GM19043 (cell line): ENCODE results near the gene KIF21A.
"Not testable (repeated sequence)": the region's sequence is repeated elsewhere in the genome, so short reads cannot be mapped to it uniquely, and the experiment has no call there.

Source experiments
- ATAC-seq: cut with Tn5 transposase; IDR thresholded peaks from one replicate; pipeline ENCODE4 v1.9.1; 2021; ENCODE audit warnings: low read depth; ENCODE audit not compliant: unreplicated experiment

The KIF21A gene, protein sequence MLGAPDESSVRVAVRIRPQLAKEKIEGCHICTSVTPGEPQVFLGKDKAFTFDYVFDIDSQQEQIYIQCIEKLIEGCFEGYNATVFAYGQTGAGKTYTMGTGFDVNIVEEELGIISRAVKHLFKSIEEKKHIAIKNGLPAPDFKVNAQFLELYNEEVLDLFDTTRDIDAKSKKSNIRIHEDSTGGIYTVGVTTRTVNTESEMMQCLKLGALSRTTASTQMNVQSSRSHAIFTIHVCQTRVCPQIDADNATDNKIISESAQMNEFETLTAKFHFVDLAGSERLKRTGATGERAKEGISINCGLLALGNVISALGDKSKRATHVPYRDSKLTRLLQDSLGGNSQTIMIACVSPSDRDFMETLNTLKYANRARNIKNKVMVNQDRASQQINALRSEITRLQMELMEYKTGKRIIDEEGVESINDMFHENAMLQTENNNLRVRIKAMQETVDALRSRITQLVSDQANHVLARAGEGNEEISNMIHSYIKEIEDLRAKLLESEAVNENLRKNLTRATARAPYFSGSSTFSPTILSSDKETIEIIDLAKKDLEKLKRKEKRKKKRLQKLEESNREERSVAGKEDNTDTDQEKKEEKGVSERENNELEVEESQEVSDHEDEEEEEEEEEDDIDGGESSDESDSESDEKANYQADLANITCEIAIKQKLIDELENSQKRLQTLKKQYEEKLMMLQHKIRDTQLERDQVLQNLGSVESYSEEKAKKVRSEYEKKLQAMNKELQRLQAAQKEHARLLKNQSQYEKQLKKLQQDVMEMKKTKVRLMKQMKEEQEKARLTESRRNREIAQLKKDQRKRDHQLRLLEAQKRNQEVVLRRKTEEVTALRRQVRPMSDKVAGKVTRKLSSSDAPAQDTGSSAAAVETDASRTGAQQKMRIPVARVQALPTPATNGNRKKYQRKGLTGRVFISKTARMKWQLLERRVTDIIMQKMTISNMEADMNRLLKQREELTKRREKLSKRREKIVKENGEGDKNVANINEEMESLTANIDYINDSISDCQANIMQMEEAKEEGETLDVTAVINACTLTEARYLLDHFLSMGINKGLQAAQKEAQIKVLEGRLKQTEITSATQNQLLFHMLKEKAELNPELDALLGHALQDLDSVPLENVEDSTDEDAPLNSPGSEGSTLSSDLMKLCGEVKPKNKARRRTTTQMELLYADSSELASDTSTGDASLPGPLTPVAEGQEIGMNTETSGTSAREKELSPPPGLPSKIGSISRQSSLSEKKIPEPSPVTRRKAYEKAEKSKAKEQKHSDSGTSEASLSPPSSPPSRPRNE (N-terminal part only)

DNA sequence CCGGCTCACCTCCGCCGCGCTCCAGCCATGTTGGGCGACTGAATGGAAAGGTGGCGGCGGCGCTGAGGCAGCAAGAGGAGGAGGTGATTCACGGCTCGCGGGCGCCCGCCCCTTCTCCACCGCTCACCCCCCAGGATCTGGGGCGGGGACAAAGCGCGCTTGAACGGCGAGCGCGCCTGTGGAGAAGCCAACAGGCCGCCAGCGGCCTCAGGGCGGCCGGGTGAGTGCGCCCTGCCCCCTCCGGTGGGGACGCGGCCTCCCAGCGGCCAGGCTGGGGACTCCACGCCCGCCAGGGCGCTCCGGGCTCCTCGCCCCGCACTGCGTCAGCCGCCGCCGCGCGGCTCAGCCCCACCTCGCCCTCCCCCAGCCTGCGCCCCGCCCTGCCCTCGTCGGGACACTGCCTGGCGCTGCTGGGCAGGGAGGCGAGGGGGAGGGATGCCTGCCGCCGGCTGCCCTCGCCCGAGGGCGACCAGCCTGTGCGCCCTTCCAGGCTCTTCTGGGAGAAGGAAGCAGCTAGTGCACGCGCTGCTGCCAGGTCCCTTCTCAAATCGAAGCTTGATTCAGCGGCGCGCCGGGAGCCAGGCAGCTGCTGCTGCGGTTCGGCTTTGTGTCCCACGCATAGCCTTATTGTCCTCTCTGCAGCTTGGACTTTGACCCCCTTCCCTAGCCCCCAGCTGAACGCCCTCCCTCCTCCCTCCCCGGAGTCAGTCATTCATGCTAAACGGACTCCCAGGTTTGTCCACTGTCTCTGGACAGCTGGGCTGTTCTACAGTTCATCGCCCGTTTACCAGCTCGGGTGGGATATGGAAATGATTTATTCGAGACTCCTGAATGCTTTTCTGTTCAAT lies at the start of gene KIF21A:
TSS of gene KIF21A (minus strand) at position 40 of the 848 bp plus-strand sequence. CDS start 150 bp downstream, outside the sequence.
- ATAC-seq = peak; percentile 88

DNA sequence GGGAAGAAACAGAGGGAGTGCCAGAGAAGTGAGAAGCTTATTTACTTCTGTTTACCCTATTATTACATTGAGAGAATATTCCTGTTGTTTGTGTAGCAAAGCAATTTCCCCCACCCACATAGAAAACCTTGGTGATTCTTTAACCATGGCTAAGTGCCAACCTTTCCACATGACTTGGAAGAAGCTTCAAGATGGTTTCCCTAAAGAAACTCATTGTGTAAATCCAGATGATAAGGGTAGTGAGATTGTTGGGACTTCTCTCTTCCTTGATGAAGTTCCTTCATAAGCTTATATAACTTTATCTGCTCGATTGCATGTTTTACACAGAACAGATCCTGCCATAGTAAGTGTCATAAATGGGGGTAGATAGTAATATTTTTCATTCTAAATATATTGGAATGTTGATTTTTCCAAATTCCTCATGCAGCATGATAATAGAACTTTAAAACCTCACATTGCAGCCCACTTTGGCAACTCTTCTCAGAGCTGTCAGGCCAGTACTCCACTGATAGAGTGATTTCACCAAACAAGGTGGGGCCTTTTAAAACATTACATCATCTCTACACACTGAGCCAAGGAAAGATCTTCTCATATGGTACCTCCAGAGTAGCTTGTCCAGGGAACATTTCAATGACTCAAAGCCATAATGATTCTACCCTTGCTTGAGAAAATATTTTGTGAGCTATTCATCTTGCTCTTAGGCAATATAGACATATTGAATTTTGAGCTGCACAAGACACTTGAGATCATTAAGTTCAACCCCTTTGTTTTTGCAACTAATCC lies 47.8 kb upstream of the KIF21A start:
- no peak for ATAC-seq

DNA sequence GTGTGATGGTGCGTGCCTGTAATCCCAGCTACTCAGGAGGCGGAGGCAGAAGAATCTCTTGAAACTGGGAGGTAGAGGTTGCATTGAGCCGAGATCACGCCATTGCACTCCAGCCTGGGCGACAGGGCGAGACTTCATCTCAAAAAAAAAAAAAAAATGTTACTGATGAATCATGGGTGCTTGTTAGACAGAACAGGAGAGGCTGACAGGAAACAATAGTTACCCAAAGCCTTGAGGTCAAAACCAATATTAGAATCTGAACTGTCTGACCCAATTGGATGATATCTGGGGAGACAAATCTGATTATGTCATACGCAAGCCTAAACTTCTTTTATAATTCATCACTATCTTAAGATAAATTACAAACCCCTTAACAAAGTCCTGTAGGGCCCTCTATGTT lies 40.7 kb upstream of the KIF21A start:
- ATAC-seq = no peak

DNA sequence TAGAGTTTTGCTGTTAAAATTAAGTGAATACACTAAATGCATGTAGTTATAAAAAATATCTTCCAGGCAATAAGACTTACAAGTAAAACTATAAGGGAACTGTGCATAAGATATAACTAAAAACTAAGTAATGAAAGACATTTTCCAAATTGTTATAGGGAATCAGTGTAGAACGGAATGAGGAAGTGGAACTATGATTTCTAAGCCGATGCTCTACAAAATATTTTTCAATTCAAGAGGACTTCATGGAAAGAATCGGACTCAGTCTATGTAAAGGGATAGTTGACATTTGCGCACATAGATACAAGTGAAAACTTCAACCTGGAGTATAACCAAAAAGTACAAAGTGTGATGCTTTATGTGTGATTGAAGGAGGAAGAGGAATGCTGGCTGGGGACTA lies 40.1 kb upstream of the KIF21A start:
- ATAC-seq = no peak

DNA sequence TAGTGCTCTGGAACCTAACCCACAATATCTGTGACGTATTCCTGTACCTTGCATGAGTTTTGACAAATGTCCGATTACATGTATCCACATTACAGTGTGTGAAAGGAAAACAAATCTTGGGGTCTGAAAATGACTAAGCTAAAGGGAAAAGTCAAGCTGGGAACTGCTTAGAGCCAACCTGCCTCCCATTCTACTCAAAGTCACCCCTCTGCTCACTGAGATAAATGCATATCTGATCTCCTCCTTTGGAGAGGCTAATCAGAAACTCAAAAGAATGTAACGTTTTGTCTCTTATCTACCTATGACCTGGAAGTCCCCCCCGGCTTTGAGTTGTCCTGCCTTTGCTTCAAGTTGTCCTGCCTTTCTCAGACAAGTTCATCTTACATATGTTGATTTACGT lies 34.0 kb upstream of the KIF21A start:
- no peak for ATAC-seq

DNA sequence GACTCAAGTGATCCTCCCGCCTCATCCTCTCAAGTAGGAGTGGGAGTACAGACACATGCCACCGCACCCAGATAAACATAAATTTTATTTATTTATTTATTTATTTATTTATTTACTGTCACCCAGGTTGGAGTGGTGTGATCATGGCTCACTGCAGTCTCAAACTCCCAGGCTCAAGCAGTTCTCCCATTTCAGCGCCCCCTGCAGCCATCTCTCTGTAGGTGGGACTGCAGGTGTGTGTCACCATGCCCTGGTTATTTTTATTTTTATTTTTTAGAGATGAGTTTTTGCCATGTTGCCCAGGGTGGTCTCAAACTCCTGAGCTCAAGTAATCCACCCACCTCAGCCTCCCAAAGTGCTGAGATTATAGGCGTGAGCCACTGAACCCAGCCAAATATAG lies 33.2 kb upstream of the KIF21A start:
- no peak for ATAC-seq

DNA sequence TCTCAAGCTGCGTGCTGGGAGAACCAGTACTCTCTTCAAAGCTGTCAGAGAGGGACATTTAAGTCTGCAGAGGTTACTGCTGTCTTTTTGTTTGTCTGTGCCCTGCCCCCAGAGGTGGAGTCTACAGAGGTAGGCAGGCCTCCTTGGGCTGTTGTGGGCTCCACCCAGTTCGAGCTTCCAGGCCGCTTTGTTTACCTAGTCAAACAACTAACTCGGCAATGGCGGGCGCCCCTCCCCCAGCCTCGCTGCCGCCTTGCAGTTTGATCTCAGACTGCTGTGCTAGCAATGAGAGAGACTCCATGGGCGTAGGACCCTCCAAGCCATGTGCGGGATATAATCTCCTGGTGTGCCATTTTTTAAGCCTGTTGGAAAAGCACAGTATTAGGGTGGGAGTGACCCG lies 32.2 kb upstream of the KIF21A start:
- not testable (repeated sequence) for ATAC-seq

DNA sequence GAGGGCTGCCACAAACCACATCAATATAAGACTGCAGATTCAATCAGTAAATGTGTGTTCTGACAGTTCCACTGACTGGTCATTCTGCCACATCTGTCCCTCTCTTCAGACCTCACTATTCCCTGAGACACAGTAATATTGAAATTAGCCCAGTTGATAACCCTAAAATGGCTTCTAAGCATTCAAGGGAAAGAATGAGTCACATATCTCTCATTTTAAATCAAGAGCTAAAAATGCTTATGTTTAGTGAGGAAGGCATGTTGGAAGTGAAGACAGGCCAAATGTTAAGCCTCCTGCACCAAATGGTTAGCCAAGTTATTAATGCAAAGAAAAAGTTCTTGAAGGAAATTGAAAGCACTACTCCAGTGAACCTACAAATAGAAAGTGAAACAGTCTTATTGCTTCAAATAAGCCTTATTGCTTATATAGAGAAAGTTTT lies 24.5 kb upstream of the KIF21A start:
- ATAC-seq = peak; percentile 72

DNA sequence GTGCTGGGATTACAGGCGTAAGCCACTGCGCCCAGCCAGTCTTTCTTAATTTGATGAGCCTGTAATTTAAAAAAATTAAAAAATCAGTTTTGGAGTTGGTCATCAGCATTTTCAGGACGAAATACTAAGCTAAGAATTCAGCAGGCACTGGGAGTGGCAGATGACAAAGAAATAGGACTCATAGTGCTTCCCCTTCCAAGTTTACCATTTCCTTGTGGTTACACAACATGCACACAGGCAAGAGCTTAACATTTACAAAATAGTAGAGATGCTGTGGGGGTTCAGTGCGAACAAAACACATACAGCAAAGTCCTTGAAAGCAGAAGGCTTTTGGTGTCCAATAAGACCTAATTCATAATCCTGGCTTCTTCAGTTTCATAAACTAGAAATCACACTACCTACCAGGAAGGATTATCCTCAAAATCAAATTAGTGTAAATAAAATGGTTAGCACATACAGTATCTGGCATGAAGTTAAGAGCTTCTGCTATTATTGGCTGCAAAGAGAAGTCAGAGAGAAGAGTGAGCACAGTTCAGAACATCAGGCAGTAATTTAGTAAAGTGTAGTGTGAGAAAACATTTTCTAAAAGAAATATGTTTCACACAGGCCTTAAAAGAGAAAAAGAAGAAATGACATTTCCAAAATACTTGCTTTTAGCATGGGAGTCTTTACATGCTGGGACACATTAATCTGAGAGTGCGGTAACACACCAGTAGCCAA lies 22.2 kb upstream of the KIF21A start:
- no peak for ATAC-seq

DNA sequence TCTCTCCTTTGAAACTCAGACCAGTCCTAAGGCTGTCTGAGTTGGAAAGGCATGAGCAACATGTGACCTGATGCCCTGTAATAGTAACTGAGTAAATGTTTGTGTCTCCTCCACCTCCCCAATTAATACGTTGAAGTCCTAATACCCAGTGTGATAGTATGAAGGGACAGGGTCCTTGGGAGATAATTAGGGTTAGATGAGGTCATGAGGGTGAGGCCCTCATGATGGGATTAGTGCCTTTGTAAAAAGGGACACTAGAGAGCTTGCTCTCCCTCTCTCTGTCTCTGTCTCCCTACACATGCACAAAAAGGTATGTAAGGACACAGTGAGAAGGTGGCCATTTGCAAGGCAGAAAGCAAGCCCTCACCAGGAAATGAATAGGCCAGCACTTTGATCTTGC lies 18.1 kb upstream of the KIF21A start:
- no peak for ATAC-seq

DNA sequence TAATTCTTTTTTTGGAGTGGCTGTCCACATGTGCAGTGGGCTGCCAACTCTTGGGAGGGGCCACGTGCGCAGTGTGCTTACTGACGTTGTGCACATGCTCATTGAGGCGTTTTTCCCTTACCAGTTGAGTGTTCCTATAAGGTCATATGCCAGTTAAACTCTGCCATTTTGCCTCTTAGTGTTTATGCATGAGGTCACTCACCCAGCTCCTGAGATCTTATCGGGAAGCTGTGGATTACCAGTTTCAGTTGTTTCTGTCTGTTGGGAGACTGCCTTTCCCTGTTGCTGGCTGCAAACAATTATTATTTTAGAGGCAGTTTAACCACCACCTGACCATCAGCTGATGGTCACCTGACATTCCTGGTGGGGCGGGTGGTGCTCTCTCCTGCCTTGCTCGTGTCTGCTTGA lies 16.1 kb upstream of the KIF21A start:
- ATAC-seq = no peak

DNA sequence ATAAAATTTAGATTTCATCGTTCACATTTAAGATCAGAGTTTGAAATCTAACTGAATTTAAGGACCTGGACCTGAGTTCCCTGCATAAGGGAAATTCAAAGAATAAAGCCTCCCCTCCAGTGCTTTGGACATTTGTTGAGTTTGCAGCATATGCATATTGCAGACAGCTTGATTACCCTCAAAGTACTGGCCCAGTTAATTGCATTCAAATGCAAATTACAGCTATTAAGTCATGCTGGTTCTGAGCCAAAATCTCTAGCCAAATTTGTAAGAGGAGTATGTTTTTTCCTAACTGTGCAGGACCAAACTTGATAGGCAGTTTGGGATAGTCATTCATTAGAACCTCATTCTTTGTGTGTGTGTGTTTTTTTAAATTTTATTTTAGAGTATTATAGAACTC lies 9.1 kb upstream of the KIF21A start:
- ATAC-seq = no peak

DNA sequence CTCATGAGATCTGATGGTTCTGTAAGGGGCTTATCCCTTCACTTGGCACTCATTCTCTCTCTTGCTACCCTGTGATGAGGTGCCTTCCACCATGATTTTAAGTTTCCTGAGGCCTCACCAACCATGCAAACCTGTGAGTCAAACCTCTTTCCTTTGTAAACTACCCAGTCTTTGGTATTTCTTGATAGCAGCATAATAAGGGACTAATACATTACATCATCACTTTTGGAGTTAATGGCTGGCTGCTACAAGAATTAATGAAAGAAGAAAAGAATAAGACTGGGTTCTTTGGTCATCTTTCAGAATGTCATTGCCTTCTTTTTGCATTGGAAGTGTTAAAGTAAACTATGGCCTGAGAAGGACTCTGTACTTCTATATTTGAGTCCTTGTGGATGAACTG lies 5.1 kb upstream of the KIF21A start:
- no peak for ATAC-seq

DNA sequence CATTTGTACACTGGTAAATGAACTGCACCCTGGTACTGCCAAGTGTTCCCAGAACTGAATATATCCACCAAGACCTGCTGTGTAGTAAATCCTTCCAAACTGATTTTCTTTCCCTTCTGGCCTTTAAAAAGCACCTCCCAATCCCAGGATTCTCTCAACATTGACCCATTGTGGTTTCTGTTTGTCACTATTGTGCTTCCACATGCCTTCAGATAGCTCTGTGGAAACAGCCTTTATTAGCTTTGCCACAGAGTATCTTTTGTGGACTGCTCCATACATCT lies 949 bp upstream of the KIF21A start:
- ATAC-seq = no peak

DNA sequence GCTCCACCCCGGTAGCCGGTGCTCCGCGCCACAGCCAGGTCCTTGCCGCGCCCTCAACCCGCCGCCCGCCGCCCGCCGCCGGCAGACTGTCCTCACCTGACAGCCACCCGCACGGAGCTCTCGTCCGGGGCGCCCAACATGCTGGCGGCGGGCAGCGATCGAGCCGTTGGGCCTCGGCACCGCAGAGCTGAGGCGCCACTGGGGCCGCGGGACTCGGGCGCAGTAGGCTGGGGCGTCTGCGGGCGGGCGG lies 164 bp downstream of the KIF21A start:
- peak; percentile 31 for ATAC-seq

DNA sequence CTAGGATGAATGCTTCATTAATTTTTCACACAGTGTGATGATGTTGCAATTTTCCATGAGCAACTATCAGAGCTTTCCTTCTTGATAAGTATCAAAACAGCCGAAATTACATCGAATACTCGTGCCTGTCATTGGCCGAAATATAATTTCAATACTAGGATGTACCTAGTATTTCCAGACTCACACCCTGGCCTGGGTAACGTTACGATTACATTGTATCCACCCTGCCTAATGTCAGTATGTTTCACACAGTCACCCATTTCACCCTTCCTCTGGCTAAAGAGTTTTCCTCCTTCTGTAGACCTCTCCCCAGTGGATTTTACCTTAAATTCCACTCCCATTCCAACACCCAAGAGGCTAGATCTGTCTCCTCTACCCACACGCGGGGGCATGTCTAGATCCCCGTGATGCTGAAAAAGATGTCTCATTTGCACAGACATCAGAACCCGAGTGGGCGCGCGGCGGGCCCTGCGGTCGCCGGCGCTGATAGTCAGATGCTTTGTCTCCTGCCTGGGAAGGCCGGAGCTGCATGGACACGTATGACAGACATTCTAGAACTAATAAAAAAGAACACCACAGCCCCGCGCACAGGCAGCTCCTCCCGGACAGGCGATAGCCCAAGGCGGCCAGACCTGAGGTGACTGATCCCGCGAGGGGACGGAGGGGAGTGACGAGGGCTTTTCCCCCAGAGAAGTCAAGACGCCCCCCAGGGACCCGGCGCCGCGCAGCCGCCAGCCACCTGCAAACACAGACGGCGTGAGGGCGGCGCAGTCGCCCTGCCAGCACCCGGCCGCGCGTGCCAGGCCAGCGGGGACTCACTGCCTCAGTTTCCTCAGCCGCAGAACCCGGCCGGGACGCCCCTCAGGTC lies 723 bp downstream of the KIF21A start:
- peak; percentile 21 for ATAC-seq

DNA sequence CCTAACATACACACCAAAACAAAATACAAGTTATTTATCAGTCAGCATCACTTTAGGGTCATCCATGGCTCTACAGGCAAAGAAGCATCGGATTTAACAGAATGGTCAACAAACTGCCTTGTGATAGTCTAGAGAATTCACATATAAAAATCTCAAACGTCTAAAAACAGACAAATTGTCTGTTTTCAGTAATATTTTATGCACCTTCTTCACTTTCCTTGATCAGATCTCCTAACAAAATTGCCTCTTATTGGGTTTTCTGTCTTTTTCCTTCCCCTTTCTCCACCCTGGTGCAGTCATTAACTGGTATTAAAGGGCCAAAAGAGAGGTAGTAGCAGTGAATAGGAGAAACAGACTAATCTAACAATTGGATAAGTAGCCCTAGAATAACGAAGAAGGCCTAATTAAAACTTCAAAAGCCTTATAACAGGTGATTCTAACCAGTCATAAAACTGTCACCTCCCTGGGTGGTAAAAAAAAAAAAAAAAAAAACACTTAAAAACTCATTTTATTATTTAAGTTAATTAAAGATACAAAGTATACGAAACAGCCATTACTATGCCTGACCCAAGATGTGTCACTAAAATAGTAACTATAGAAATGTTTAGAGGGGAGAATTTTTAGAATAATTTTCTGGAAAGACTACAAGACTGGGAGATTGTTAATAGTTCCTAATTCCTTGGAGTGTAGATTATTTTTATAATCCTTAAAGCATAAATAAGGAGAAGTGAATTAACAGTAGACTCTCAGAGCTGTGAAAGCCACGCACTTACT lies 1.5 kb downstream of the KIF21A start:
- no peak for ATAC-seq
